B cell (primary cell): ENCODE measurements around the gene ORAI1.

Experiments
- CTCF ChIP-seq: fragments of 200-600 bp; IDR thresholded peaks from one replicate; pipeline ENCODE4 v1.8.0; 2022; ENCODE audit warnings: antibody characterized with exemption, mild to moderate bottlenecking
- EZH2 ChIP-seq: IDR thresholded peaks from 2 replicates; pipeline ENCODE4 v1.6.1; 2012; ENCODE audit warnings: borderline replicate concordance, low read depth, mild to moderate bottlenecking, moderate library complexity, low read length; ENCODE audit not compliant: insufficient read depth, poor library complexity, severe bottlenecking

- TF ChIP-seq CTCF (no peak), EZH2 (no peak)
Observed at GRCh38 chr12:121626087-121626852, at the start of gene ORAI1.
